HepG2 (cell line): ENCODE results near the gene RAD1.

ENCODE experiments used
- EZH2 ChIP-seq: conservative IDR thresholded peaks from 2 replicates; pipeline ENCODE4 v1.6.1; 2012; ENCODE audit warnings: mild to moderate bottlenecking, low read depth, low read length, moderate library complexity
- MAX ChIP-seq: IDR thresholded peaks from 2 replicates; pipeline ENCODE4 v1.6.1; 2012; ENCODE audit warnings: inconsistent platforms
- POGZ ChIP-seq: sonication (generic); formaldehyde crosslinking; IDR thresholded peaks from 2 replicates; pipeline ENCODE4 v1.4.0; 2020; ENCODE audit warnings: mild to moderate bottlenecking, missing genetic modification reagents
- RAD51 ChIP-seq: fragments of 450-650 bp; IDR thresholded peaks from 2 replicates; pipeline ENCODE4 v1.6.1; 2016; ENCODE audit warnings: borderline replicate concordance
- SKI ChIP-seq: fragments of 450-650 bp; IDR thresholded peaks from one replicate; pipeline ENCODE4 v1.6.1; 2018; ENCODE audit warnings: mild to moderate bottlenecking; ENCODE audit not compliant: partially characterized antibody
- TCF7 ChIP-seq: sonication (generic); IDR thresholded peaks from 2 replicates; pipeline ENCODE4 v1.6.1; 2016; ENCODE audit warnings: antibody characterized with exemption, low read depth
- ZNF207 ChIP-seq: fragments of 450-650 bp; IDR thresholded peaks from 2 replicates; pipeline ENCODE4 v1.6.1; 2016; ENCODE audit warnings: antibody characterized with exemption, borderline replicate concordance
- TF ChIP-seq, protein P1 (sequence below): sonication (generic); formaldehyde crosslinking; IDR thresholded peaks from 2 replicates; pipeline ENCODE4 v1.4.0; 2020; ENCODE audit warnings: missing genetic modification reagents, mild to moderate bottlenecking, borderline replicate concordance
- TF ChIP-seq, protein P2 (sequence below): sonication (generic); formaldehyde crosslinking; IDR thresholded peaks from 2 replicates; pipeline ENCODE4 v1.5.0; 2020; ENCODE audit warnings: mild to moderate bottlenecking, missing genetic modification reagents, moderate library complexity

DNA sequence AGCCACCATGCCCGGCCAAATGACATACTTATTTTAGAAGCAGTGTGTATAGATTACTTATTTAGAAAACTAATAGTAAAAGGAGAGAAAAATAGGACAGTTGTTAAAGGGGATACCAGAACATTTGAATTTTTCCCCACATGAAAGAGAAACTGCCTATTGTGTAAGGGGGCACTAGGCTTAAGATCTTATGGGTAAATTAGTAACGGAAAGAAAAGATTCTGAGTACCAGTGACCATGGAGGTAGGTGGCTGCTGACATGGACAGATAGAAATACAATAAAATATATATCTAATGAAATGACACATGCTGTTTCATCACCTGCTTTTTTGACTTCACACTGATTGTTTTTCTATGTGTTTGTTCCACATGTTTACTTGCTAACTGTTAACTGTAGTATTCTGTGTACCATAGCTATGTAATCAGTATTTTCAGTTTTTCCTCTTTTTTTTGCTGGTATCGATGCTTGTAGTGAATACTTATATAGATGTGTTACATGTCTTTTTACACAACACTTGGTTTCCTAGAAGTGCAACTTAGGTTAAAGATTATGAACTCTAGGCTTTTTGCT is 11.1 kb upstream of the RAD1 start:
- TF ChIP-seq MAX (no peak), POGZ (CRISPR knock-in tag) (no peak), RAD51 (no peak), EZH2 (no peak), TCF7 (no peak), SKI (no peak), ZNF207 (no peak)
- TF ChIP-seq, protein P1, sequence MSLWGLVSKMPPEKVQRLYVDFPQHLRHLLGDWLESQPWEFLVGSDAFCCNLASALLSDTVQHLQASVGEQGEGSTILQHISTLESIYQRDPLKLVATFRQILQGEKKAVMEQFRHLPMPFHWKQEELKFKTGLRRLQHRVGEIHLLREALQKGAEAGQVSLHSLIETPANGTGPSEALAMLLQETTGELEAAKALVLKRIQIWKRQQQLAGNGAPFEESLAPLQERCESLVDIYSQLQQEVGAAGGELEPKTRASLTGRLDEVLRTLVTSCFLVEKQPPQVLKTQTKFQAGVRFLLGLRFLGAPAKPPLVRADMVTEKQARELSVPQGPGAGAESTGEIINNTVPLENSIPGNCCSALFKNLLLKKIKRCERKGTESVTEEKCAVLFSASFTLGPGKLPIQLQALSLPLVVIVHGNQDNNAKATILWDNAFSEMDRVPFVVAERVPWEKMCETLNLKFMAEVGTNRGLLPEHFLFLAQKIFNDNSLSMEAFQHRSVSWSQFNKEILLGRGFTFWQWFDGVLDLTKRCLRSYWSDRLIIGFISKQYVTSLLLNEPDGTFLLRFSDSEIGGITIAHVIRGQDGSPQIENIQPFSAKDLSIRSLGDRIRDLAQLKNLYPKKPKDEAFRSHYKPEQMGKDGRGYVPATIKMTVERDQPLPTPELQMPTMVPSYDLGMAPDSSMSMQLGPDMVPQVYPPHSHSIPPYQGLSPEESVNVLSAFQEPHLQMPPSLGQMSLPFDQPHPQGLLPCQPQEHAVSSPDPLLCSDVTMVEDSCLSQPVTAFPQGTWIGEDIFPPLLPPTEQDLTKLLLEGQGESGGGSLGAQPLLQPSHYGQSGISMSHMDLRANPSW (CRISPR knock-in tag), result no peak
- TF ChIP-seq, protein P2, sequence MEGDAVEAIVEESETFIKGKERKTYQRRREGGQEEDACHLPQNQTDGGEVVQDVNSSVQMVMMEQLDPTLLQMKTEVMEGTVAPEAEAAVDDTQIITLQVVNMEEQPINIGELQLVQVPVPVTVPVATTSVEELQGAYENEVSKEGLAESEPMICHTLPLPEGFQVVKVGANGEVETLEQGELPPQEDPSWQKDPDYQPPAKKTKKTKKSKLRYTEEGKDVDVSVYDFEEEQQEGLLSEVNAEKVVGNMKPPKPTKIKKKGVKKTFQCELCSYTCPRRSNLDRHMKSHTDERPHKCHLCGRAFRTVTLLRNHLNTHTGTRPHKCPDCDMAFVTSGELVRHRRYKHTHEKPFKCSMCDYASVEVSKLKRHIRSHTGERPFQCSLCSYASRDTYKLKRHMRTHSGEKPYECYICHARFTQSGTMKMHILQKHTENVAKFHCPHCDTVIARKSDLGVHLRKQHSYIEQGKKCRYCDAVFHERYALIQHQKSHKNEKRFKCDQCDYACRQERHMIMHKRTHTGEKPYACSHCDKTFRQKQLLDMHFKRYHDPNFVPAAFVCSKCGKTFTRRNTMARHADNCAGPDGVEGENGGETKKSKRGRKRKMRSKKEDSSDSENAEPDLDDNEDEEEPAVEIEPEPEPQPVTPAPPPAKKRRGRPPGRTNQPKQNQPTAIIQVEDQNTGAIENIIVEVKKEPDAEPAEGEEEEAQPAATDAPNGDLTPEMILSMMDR, result no peak
